HepG2 (cell line): Measurements from ENCODE around the gene VWA3B. TPM values are rescaled to one million over a fixed set of nuclear protein-coding genes. Genes with fewer than 3 reads are reported as not detected.

Experiments used
- ATAC-seq: fragments of 200-7000 bp; cut with Tn5 transposase; 3 replicates; pipeline ENCODE4 v1.9.1; 2020; ENCODE audit warnings: mild to moderate bottlenecking, moderate library complexity
- BruUV-seq: library from RNA; stranded (reverse); fragments of 400-500 nt; replicated peaks from 2 replicates; lab custom pipeline; 2021; lab: Mats Ljungman, UMichigan
- CTCF ChIA-PET: fragments of 300-600 bp; formaldehyde crosslinking; extraction: SDS; loops from one replicate; lab custom pipeline; 2021; ENCODE audit warnings: low total read pairs, inconsistent platforms, low intra/inter-chr PET ratio; lab: Yijun Ruan, JAX
- POLR2A ChIA-PET: fragments of 350-600 bp; sonication (Branson Sonifier 250); formaldehyde crosslinking; loops from one replicate; lab custom pipeline; 2020; ENCODE audit warnings: antibody characterized with exemption, inconsistent platforms; lab: Yijun Ruan, JAX
- DNase-seq: peaks from one replicate; pipeline ENCODE4 v3.0.0-alpha.2; 2015; ENCODE audit warnings: low spot score
- FAIRE-seq: peaks from 3 replicates; lab custom pipeline; 2011; peaks lifted over from hg19 to GRCh38; lab: Jason Lieb, UNC
- H2AFZ ChIP-seq: one replicate; pipeline ENCODE4 v1.6.1; 2011; ENCODE audit warnings: low read length, inconsistent platforms
- H3K27ac ChIP-seq: fragments of 300-600 bp; 3 replicates; pipeline ENCODE4 v1.8.0; 2011; ENCODE audit warnings: mixed run types, mild to moderate bottlenecking, mixed read lengths, low read length, inconsistent platforms; ENCODE audit not compliant: insufficient read depth; ENCODE audit errors: extremely low read length
- H3K27me3 ChIP-seq, 2 experiments: fragments of 200-600 bp in 1 of 2; 2 replicates in 1 of 2; 3 replicates in 1 of 2; pipeline versions ENCODE4 v1.6.0 to v1.8.0; 2011; ENCODE audit warnings: low read length in 2 of 2, mild to moderate bottlenecking in 2 of 2, moderate library complexity in 2 of 2, inconsistent platforms in 1 of 2; ENCODE audit not compliant: insufficient read depth in 2 of 2, control insufficient read depth in 1 of 2
- H3K36me3 ChIP-seq, 2 experiments: fragments of 200-600 bp in 1 of 2; replicated peaks in 1 of 2; 2 replicates in 1 of 2; 3 replicates in 1 of 2; pipeline versions ENCODE4 v1.5.1 to v1.8.0; 2011; ENCODE audit warnings: low read length in 2 of 2, inconsistent platforms in 1 of 2; ENCODE audit not compliant: insufficient read depth in 2 of 2, control insufficient read depth in 1 of 2
- H3K4me1 ChIP-seq: 2 replicates; pipeline ENCODE4 v1.5.1; 2012; ENCODE audit warnings: low read length, inconsistent platforms; ENCODE audit not compliant: insufficient read depth
- H3K4me2 ChIP-seq: 2 replicates; pipeline ENCODE4 v1.6.0; 2011; ENCODE audit warnings: low read depth, low read length, inconsistent platforms
- H3K4me3 ChIP-seq, 3 experiments: fragments of 200-600 bp in 1 of 3; sonication (generic), shearing (Covaris generic) in 1 of 3; replicated peaks in 1 of 3; 2 replicates each; pipeline ENCODE4 v1.5.1; 2011 to 2016; ENCODE audit warnings: low read length in 3 of 3, inconsistent platforms in 2 of 3, low read depth in 2 of 3, mild to moderate bottlenecking in 2 of 3, control low read depth in 1 of 3, mixed read lengths in 1 of 3; ENCODE audit not compliant: insufficient read depth in 1 of 3
- H3K79me2 ChIP-seq: one replicate; pipeline ENCODE4 v1.6.1; 2011; ENCODE audit warnings: low read length, inconsistent platforms; ENCODE audit not compliant: insufficient read depth
- H3K9ac ChIP-seq: 2 replicates; pipeline ENCODE4 v1.6.0; 2011; ENCODE audit warnings: mild to moderate bottlenecking, low read depth, low read length, inconsistent platforms; ENCODE audit not compliant: insufficient read depth
- H3K9me3 ChIP-seq: 2 replicates; pipeline ENCODE4 v1.5.1; 2012; ENCODE audit warnings: mild to moderate bottlenecking, low read length
- H4K20me1 ChIP-seq: 2 replicates; pipeline ENCODE4 v1.6.0; 2011; ENCODE audit warnings: inconsistent platforms, mild to moderate bottlenecking, low read length, moderate library complexity; ENCODE audit not compliant: insufficient read depth
- EHMT2 ChIP-seq: fragments of 200-600 bp; sonication (generic); IDR thresholded peaks from 2 replicates; pipeline ENCODE4 v1.7.0; 2017; ENCODE audit warnings: antibody characterized with exemption, low read depth, low read length, borderline replicate concordance
- SSRP1 ChIP-seq: IDR thresholded peaks from 2 replicates; pipeline ENCODE4 v1.6.1; 2016; ENCODE audit warnings: control low read depth
- TBL1XR1 ChIP-seq: fragments of 150-350 bp; IDR thresholded peaks from 2 replicates; pipeline ENCODE4 v1.6.1; 2014; ENCODE audit warnings: borderline replicate concordance, low read length; ENCODE audit not compliant: partially characterized antibody
- TGIF2 ChIP-seq: IDR thresholded peaks from 2 replicates; pipeline ENCODE4 v1.6.1; 2016; ENCODE audit warnings: control low read depth, missing compliant biosample characterization
- YEATS2 ChIP-seq: sonication (generic); formaldehyde crosslinking; IDR thresholded peaks from 2 replicates; pipeline ENCODE4 v1.4.0; 2020; ENCODE audit warnings: missing genetic modification reagents, borderline replicate concordance
- ZFP36L2 ChIP-seq: sonication (generic); formaldehyde crosslinking; IDR thresholded peaks from 2 replicates; pipeline ENCODE4 v1.4.0; 2020; ENCODE audit warnings: missing genetic modification reagents
- ZNF589 ChIP-seq: sonication (generic); formaldehyde crosslinking; conservative IDR thresholded peaks from 2 replicates; pipeline ENCODE4 v1.8.0; 2022; ENCODE audit warnings: mild to moderate bottlenecking, moderate library complexity, missing genetic modification reagents
- WGBS: methylation state at CpG from one replicate; pipeline ENCODE4 v1.1.6; 2017; ENCODE audit warnings: low lambda C conversion rate; 5-methylcytosine and 5-hydroxymethylcytosine counted together
- in situ Hi-C: cut with HindIII; loops from 2 replicates; pipeline ENCODE4 v1.10.0; 2017; ENCODE audit warnings: low pct_unique_long_range_greater_than_20kb; ENCODE audit not compliant: extremely low pct_ligation_motif_present
- intact Hi-C: fragments of 100-400 bp; cut with micrococcal nuclease; formaldehyde crosslinking; loops from one replicate; pipeline ENCODE4 v1.10.0; 2022; ENCODE audit not compliant: unreplicated experiment
- polyA plus RNA-seq, 8 experiments: library from polyadenylated mRNA; depleted of rRNA in 3 of 8; stranded (reverse) in 7 of 8; unstranded in 1 of 8; fragments of >200 nt; fragmentation: Illumina TruSeq in 4 of 8; extraction: Trizol in 4 of 8; gene quantifications; 2 replicates each; pipeline versions ENCODE4 v1.2.1 to v1.2.3, GENCODE V29; 2011 to 2016; ENCODE audit warnings: low read depth in 4 of 8, missing spikeins in 1 of 8, mixed read lengths in 1 of 8; ENCODE audit not compliant: insufficient read depth in 1 of 8
- total RNA-seq, 5 experiments: library from RNA; depleted of rRNA; stranded (reverse); fragments of >200 nt; fragmentation: Illumina TruSeq; extraction: Trizol; gene quantifications; 2 replicates each; pipeline ENCODE4 v1.2.3, GENCODE V29; 2016; ENCODE audit warnings: low read depth in 1 of 5
- TF ChIP-seq, protein P1 (sequence below): IDR thresholded peaks from 2 replicates; pipeline ENCODE4 v1.6.1; 2016; ENCODE audit warnings: missing genetic modification reagents, missing compliant biosample characterization
- TF ChIP-seq, protein P2 (sequence below): sonication (generic); formaldehyde crosslinking; IDR thresholded peaks from 2 replicates; pipeline ENCODE4; 2020; ENCODE audit warnings: missing genetic modification reagents, mild to moderate bottlenecking, borderline replicate concordance
- TF ChIP-seq, protein P3 (sequence below): sonication (generic); formaldehyde crosslinking; IDR thresholded peaks from 2 replicates; pipeline ENCODE4 v1.8.1; 2023; ENCODE audit warnings: mild to moderate bottlenecking, inconsistent platforms, moderate library complexity, missing genetic modification reagents, borderline replicate concordance

Gene VWA3B
- total and polyA plus RNA-seq, 2 of the 13 experiments (the other 11 are each of a cell fraction or from before 2014, with no cell fraction given) = not detected

DNA sequence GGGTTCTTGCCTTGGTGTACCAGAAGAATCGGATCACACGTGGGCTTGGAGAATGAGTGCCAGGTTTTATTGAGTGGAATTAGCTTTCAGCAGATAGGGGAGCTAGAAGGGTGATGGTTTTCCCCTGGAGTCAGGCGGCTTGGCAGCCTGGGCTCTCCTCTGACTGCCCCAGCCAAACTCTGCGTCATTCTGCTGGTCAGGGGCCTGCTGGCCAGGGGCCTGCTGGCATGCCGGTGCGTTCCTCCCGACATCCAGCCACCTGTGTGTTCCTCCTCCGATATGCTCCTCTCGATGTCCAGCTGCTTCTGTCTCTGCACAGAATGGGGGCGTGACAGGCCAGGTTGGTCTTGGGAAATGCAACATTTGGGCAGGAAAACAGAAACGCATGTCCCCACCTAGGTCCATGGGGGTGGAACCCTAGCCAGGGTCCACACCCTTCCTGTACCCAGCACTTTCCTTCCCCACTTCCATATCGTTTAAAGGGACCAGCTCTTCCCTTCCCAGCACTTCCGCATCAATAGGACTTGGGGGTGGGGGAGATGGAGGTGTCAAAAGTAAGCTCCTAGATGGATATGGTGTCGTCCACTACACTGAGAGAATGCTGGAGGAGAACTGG is 85.3 kb downstream of the VWA3B start:
- ChIA-PET CTCF (no interaction called here), POLR2A (no interaction called here)
- 35% methylated on average over 12 of the region's 14 CpGs for WGBS
- Histone ChIP-seq H3K4me1 (no peaks in the 10 kb centered on the region), H3K36me3 (no peaks in the 10 kb centered on the region), H3K4me2 (no peak overlapping the region), H2AFZ (no peak overlapping the region), H3K9ac (no peak overlapping the region), H3K27me3 (peaks cover 2 to 43% of the 10 kb centered on the region in 2 experiments; a peak in 4 of 5 replicates), H3K27ac (no peak overlapping the region), H4K20me1 (no peaks in the 10 kb centered on the region), H3K79me2 (no peaks in the 10 kb centered on the region), H3K4me3 (no peak overlapping the region), H3K9me3 (no peaks in the 10 kb centered on the region)
- no peak for TF ChIP-seq TBL1XR1
- no peak for TF ChIP-seq TGIF2 (CRISPR knock-in tag)
- TF ChIP-seq, protein P1, sequence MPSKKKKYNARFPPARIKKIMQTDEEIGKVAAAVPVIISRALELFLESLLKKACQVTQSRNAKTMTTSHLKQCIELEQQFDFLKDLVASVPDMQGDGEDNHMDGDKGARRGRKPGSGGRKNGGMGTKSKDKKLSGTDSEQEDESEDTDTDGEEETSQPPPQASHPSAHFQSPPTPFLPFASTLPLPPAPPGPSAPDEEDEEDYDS = no peak
- TF ChIP-seq ZFP36L2 (CRISPR knock-in tag) = no peak
- TF ChIP-seq EHMT2 = no peak
- no peak for TF ChIP-seq SSRP1
- TF ChIP-seq, protein P2, sequence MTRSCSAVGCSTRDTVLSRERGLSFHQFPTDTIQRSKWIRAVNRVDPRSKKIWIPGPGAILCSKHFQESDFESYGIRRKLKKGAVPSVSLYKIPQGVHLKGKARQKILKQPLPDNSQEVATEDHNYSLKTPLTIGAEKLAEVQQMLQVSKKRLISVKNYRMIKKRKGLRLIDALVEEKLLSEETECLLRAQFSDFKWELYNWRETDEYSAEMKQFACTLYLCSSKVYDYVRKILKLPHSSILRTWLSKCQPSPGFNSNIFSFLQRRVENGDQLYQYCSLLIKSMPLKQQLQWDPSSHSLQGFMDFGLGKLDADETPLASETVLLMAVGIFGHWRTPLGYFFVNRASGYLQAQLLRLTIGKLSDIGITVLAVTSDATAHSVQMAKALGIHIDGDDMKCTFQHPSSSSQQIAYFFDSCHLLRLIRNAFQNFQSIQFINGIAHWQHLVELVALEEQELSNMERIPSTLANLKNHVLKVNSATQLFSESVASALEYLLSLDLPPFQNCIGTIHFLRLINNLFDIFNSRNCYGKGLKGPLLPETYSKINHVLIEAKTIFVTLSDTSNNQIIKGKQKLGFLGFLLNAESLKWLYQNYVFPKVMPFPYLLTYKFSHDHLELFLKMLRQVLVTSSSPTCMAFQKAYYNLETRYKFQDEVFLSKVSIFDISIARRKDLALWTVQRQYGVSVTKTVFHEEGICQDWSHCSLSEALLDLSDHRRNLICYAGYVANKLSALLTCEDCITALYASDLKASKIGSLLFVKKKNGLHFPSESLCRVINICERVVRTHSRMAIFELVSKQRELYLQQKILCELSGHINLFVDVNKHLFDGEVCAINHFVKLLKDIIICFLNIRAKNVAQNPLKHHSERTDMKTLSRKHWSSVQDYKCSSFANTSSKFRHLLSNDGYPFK = no peak
- TF ChIP-seq, protein P3, sequence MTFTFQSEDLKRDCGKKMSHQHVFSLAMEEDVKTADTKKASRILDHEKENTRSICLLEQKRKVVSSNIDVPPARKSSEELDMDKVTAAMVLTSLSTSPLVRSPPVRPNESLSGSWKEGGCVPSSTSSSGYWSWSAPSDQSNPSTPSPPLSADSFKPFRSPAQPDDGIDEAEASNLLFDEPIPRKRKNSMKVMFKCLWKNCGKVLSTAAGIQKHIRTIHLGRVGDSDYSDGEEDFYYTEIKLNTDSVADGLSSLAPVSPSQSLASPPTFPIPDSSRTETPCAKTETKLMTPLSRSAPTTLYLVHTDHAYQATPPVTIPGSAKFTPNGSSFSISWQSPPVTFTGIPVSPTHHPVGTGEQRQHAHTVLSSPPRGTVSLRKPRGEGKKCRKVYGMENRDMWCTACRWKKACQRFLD (CRISPR knock-in tag) = no peak
- TF ChIP-seq YEATS2 = no peak
- TF ChIP-seq ZNF589 (CRISPR knock-in tag) = no peak
- FAIRE-seq = no peak
- no peak for ATAC-seq
- intact Hi-C loops = no loop called here
- no peak for DNase-seq
- in situ Hi-C loops = no loop called here
- no TSS peak for BruUV-seq
